ENCODE measurements around the gene KCNAB1. TPM values are rescaled to one million over a fixed set of nuclear protein-coding genes. Genes with fewer than 3 reads are reported as not detected.

The KCNAB1 gene
- total RNA-seq, 1 experiment from 2014 or later, result not detected

DNA sequence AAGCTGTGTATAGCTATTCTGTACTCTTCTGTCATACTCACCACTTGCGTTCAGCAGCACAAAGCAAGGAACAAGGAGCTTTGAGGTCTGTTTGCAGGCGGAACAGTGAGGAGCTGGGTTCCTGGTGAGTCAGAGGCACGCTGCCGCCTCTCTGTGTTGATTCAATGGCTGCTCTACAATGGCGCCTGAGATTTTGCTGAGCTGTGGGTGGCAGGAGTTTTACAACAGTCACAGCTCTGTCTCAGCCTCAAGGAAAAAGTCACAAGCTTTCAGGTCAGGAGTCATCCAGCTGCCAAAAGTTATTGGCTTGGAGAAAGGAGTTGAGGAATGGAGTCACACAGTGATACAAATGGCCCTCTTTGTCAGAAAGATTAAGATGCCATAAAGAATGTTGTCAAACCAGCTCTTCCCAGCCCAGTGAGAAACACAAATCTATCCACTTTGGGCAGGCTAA, 336.4 kb downstream of the KCNAB1 start:
- intact Hi-C loops (cut with micrococcal nuclease), result no loop called here
- TF ChIP-seq EGR1 (IDR thresholded peaks at IDR 0.05; ENCODE audit: low read depth) (no peak), CBX3 (IDR thresholded peaks at IDR 0.05; ENCODE audit: low read depth) (no peak), JUND (IDR thresholded peaks at IDR 0.05) (no peak), EZH2phosphoT487 (IDR thresholded peaks at IDR 0.05; ENCODE audit: borderline replicate concordance) (no peak), ELF1 (IDR thresholded peaks at IDR 0.05; ENCODE audit: borderline replicate concordance, low read depth) (no peak), REST (IDR thresholded peaks at IDR 0.05; ENCODE audit: low read depth) (no peak), EZH2 (IDR thresholded peaks at IDR 0.05) (no peak), FOSL1 (IDR thresholded peaks at IDR 0.05; ENCODE audit: low read depth) (no peak), RAD21 (IDR thresholded peaks at IDR 0.05; ENCODE audit: low read depth) (no peak), CEBPB (IDR thresholded peaks at IDR 0.05; ENCODE audit: low read depth) (no peak), SIN3A (IDR thresholded peaks at IDR 0.05; ENCODE audit: low read depth) (no peak)
- TF ChIP-seq, protein P1, sequence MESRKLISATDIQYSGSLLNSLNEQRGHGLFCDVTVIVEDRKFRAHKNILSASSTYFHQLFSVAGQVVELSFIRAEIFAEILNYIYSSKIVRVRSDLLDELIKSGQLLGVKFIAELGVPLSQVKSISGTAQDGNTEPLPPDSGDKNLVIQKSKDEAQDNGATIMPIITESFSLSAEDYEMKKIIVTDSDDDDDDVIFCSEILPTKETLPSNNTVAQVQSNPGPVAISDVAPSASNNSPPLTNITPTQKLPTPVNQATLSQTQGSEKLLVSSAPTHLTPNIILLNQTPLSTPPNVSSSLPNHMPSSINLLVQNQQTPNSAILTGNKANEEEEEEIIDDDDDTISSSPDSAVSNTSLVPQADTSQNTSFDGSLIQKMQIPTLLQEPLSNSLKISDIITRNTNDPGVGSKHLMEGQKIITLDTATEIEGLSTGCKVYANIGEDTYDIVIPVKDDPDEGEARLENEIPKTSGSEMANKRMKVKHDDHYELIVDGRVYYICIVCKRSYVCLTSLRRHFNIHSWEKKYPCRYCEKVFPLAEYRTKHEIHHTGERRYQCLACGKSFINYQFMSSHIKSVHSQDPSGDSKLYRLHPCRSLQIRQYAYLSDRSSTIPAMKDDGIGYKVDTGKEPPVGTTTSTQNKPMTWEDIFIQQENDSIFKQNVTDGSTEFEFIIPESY (IDR thresholded peaks at IDR 0.05; ENCODE audit: extremely low read depth, insufficient replicate concordance, low read length), result no peak
- TF ChIP-seq, protein P2, sequence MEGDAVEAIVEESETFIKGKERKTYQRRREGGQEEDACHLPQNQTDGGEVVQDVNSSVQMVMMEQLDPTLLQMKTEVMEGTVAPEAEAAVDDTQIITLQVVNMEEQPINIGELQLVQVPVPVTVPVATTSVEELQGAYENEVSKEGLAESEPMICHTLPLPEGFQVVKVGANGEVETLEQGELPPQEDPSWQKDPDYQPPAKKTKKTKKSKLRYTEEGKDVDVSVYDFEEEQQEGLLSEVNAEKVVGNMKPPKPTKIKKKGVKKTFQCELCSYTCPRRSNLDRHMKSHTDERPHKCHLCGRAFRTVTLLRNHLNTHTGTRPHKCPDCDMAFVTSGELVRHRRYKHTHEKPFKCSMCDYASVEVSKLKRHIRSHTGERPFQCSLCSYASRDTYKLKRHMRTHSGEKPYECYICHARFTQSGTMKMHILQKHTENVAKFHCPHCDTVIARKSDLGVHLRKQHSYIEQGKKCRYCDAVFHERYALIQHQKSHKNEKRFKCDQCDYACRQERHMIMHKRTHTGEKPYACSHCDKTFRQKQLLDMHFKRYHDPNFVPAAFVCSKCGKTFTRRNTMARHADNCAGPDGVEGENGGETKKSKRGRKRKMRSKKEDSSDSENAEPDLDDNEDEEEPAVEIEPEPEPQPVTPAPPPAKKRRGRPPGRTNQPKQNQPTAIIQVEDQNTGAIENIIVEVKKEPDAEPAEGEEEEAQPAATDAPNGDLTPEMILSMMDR (IDR thresholded peaks at IDR 0.05 in 2 of 3, conservative IDR thresholded peaks at IDR 0.05 in 1 of 3; ENCODE audit: borderline replicate concordance in 1 of 3, insufficient read depth in 1 of 3, low read depth in 2 of 3, low read length in 2 of 3), result no peak
- H3K4me2 ChIP-seq (ENCODE audit: low read length), result peak overlapping the region; percentile 30
- H3K9ac ChIP-seq (ENCODE audit: low read length), result no peak overlapping the region
- no peaks in the 10 kb centered on the region for H3K9me3 ChIP-seq (ENCODE audit: control insufficient read depth in 1 of 2, insufficient read depth in 1 of 2, low read depth in 1 of 2, low read length in 2 of 2)
- no peaks in the 10 kb centered on the region for H4K20me1 ChIP-seq (ENCODE audit: insufficient read depth)
- ATAC-seq (peak; percentile 59), DNase-seq (ENCODE audit: low read depth, low spot score) (no peak)
- no peak overlapping the region for H3K4me3 ChIP-seq (replicated peaks in 1 of 2; ENCODE audit: low read depth in 1 of 2, low read length in 2 of 2)
- no peaks in the 10 kb centered on the region for H3K9me2 ChIP-seq (ENCODE audit: insufficient read depth)
- H3K27me3 ChIP-seq (ENCODE audit: insufficient read depth, low read length), result no peaks in the 10 kb centered on the region
- ChIA-PET POLR2A (no interaction called here), RAD21 (ENCODE audit: low non-redundant PET in 1 of 2, low total read pairs in 2 of 2, uncharacterized antibody in 2 of 2, unreplicated experiment in 2 of 2) (no interaction called here), CTCF (no interaction called here)
- H3K27ac ChIP-seq (ENCODE audit: low read depth, low read length), result no peak overlapping the region
- peaks cover 0 to 9% of the 10 kb centered on the region in 2 experiments; a peak in 2 of 4 replicates for H3K4me1 ChIP-seq (ENCODE audit: control insufficient read depth in 1 of 2, insufficient read depth in 2 of 2, low read length in 2 of 2)
- H3K36me3 ChIP-seq (ENCODE audit: control insufficient read depth in 1 of 2, insufficient read depth in 2 of 2, low read length in 2 of 2), result no peaks in the 10 kb centered on the region
- no peak overlapping the region for H2AFZ ChIP-seq (ENCODE audit: low read depth, low read length, poor library complexity, severe bottlenecking)
- H3K79me2 ChIP-seq (ENCODE audit: insufficient read depth, low read length), result no peaks in the 10 kb centered on the region
- BruUV-seq (replicated peaks), result no TSS peak

All from HCT116 (cell line).